NCI-H2171 (cell line): ENCODE data around the gene HSPA2.
A peak's percentile ranks its signal among the peaks of the same experiment; 100 is the strongest.
"Not testable (repeated sequence)": the region's sequence is repeated elsewhere in the genome, so short reads cannot be mapped to it uniquely, and the experiment has no call there.

ENCODE experiments used
- DNase-seq: peaks from one replicate; lab custom pipeline; 2025; lab: John Stamatoyannopoulos, UW

Gene HSPA2

DNA sequence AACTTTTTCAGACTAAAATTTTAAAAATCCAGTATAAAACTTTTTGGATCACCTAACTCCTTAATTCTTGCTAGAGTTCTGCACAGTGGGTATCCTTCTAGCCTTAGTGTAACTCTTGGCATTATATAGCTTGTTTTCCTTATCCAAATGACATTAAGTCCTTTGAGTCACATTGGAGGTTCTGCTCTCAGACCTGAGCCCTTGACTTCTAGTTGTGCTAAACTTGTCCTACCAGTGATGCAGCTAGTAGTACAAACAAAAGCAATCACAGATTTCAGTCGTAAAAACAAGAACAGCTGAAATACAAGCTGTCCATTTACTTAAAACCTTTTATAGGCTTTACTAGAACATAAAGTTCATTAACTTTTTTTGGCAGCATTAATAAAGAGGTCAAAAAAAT is 25.5 kb upstream of the HSPA2 start:
- DNase-seq, result no peak

- DNase-seq, result no peak
Measured at GRCh38 chr14:64516969-64517368, 23.6 kb upstream of the HSPA2 start.

DNA sequence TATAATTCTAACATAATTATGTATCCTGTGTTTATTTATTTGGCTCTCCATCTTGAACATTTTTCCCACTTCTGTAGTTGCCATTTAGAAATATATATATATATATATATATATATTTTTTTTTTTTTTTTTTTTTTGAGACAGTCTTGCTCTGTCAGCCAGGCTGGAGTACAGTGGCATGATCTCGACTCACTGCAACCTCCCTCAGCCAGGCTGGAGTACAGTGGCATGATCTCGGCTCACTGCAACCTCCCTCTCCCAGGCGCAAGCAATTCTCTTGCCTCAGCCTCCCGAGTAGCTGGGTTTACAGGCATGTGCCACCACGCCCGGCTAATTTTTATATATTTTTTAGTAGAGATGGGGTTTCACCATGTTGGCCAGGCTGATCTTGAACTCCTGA is 22.9 kb upstream of the HSPA2 start:
- DNase-seq, result not testable (repeated sequence)

DNA sequence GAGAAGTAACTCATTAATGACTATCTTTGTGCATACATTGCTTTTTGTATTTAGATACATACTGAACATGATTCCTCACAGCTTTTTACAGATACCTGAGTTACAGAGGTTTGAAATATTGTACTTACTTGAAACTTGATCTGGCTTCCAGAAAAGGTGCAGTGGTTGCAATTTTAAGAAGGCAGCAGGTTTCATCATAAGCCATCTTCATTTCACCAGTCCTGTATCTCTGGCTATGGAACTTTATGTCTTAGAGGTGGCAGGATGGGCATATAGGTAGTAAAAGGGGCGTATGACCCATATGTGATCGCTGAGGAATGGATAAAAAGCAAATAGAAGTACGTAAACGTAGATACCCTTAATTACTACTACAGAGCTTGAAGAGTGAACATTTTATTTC is 22.3 kb upstream of the HSPA2 start:
- DNase-seq, result no peak

- DNase-seq, result no peak
Measured at GRCh38 chr14:64520699-64521098, 19.8 kb upstream of the HSPA2 start.

DNA sequence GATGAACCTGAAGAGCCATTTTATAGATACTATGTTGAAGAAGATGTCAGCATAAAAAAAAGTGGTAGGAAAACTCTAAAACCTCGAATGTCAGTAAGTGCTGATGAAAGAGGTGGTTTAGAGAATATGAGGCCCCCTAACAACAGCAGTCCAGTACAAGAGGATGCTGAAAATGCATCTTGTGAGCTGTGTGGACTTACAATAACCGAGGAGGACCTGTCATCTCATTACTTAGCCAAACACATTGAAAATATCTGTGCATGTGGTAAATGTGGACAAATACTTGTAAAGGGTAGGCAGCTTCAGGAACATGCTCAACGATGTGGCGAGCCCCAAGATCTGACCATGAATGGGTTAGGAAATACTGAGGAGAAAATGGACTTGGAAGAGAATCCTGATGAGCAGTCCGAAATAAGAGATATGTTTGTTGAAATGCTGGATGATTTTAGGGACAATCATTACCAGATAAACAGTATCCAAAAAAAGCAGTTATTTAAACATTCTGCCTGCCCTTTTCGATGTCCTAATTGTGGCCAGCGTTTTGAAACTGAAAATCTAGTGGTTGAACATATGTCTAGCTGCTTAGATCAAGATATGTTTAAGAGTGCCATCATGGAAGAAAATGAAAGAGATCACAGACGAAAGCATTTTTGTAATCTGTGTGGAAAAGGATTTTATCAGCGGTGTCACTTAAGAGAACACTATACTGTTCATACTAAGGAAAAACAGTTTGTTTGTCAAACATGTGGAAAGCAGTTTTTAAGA is 17.8 kb upstream of the HSPA2 start:
- no peak for DNase-seq

- no peak for DNase-seq
Measured at GRCh38 chr14:64525354-64525753, 15.2 kb upstream of the HSPA2 start.

DNA sequence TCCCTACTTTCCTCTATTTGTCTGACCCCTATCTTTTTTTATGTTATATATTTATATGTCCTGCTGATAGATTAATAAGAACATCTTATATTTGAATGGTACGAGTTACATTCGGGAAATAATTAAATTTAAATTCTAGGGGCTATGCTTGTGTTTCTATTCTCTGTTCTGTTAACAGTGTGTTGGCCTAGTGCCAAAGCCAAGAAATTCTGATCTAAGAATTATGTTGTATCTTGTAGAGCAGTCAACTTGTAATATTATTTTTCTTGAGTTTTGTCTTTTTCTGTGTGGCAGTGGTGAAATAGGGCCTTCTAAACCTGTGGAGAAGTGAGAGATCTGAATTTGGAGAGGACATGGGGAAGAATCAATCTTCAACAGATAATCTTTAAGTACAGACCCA is 9.0 kb upstream of the HSPA2 start:
- no peak for DNase-seq

DNA sequence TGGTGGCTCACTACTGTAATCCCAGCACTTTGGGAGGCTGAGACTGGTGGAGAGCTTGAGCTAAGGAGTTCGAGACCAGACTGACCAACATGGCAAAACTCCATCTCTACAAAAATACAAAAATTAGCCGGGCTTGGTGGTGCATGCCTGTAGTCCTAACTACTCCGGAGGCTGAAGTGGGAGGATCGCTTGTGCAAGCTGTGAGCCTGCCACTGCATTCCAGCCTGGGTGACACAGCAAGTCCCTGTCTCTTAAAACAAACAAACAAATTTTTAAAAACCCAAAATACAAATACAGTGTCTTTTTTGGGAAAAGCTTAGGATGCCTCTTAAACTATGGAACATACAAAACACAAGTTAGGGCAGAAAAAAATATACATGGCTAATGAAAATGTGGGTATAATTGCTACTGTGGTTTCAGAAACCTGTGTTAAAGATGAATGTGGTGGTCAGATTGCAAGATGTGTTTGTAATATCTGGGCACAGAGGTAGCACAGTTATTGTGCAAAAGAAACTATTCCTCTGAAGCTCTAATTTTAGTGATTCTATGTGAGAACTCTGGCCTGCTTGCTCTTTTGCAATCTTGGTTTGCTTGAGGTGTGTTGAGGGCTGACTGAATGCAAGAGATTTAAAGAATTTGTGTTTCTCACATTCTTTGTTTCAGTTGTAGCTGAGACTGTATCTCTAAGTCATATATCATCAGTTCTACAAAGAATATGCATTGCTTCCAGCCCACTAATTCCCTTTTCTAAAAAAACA is 3.9 kb upstream of the HSPA2 start:
- DNase-seq, result no peak

GRCh38 chr14:64541261-64541971 is 875 bp downstream of the HSPA2 start:
- DNase-seq, result no peak

GRCh38 chr14:64541972-64542835 is 1.7 kb downstream of the HSPA2 start:
- DNase-seq, result no peak

DNA sequence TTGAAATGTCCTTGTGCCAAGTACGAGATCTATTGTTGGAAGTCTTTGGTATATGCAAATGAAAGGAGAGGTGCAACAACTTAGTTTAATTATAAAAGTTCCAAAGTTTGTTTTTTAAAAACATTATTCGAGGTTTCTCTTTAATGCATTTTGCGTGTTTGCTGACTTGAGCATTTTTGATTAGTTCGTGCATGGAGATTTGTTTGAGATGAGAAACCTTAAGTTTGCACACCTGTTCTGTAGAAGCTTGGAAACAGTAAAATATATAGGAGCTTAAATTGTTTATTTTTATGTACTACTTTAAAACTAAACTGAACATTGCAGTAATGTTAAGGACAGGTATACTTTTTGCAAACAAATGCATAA is 2.3 kb downstream of the HSPA2 start:
- DNase-seq, result no peak

DNA sequence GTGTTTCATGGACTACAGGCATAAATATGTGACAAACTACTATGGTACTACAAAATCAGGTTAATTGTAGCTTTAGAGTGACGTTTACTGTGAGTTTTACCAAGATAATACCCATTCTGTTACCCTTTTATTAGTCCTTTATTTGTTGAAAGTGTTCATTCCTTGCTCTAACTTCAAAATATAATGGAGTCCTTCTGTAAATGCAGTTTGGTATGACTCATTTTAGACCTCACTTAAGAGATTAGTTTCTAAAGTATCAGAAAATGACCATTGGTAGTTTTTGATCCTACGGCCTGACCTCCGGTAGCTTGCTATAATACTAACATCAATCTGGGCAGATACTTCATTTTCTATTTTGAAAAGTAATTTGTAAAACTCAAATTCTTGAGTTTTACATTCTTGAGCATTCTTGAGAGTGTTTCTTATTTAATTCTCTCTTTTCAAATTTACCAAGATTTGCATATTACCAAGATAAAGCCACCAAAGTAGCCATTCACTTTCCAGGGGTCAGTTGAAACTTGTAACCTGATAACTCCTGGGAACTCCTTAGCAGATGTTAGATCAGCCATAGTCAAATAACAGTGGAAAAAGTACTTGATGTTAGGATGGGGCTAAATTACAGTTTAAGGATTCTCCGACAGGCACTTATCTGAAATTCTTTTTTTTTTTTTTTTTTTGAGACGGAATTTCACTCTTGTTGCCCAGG is 4.2 kb downstream of the HSPA2 start:
- DNase-seq, result no peak

DNA sequence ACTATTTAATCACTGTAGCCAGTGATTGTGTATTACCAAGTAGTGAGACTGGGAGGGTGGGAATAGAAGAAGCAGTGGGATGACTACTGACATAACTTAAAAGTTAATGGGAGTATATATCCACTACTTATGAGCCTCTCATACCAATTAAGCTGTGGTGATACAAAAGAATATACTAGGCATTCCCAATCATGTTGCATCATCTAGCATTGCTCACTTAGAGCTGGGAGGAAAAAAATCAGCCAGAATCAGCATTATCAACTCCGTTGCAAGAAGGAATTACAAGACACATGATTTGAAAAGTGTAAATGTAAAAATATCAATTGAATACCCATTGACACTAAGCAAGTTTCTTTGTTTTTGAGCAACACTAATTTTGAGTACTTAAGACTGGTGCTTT is 8.5 kb downstream of the HSPA2 start:
- no peak for DNase-seq

DNA sequence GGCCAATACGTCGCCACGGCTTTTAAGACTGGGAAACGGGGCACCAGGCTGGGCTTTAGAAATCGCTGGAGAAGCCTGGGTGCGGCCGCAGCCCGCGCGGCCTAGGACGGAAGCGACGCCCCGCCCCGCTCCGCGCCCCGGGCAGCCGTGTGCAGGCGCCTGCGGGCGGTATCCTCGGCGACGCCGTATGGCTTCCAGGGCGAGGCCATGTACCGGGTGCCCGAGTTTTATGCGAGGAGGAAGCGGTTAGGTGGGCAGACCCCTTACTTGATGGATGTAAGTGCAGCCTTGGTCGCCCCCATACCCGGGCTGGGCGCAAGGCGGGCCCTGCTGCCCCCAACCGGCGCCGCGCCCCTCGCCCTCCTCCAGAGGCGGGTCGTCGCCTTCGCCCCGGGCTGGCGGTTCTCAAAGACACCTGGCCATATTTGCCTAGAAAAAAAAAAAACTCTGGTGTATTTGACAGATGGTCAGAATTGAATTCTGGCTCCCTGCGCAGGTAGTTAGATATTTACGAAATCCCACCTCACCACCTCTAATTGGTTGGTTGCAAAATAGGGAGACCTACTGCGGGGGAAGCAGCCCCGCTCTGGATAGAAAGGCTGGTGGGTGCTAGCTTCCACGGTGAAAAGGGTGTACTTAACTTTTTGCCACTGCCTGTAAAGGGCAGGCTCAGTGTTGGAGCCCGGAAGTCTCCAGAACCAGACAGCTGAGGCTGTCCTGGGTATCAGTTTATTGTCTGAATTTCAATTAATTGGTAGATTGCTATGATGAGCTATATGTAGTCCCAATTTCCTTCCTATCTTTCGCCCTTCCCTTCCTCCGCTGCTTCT is 9.5 kb downstream of the HSPA2 start, which contains the start of gene PPP1R36:
PPP1R36 (plus strand) TSS at position 171 of the 830 bp plus-strand sequence; CDS start at position 208, 37 bp downstream.
- DNase-seq, result peak; percentile 97

DNA sequence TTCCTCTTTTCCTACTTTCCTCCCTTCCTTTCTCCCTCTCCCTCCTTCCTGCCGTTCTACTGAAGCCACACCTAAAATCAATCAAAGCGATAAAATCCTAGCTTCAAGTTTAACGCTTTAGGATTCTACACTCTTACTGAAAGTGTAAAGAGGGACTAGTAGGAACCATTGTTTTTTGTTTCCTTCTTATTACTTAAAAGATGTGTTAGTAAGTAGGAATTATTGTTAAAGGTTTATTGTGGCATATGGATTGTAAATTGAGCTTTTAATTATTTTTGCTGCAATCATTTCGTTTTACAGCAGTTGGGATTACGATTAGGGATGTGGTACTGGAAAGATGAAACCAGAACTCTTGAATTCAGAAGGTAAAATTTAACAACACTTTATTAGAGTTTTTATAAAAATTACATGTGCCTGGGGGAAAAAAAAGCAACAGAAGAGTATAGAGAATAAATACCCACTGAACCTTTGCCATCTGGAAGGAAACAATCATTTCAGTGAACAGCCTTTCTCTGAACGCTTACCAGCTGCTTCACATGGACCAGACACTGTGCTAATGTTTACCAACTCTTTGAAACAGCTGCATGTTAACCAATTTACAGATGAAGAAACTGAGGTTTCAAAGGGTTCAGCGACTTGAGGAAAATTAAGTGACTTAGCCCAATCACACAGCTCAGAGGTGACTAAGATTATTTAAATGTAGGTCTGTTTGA is 10.2 kb downstream of the HSPA2 start:
- peak; percentile 67 for DNase-seq

GRCh38 chr14:64554556-64554955 is 14.0 kb downstream of the HSPA2 start:
- DNase-seq, result no peak

- DNase-seq, result no peak
Measured at GRCh38 chr14:64556526-64556925, 16.0 kb downstream of the HSPA2 start.

- DNase-seq, result not testable (repeated sequence)
Measured at GRCh38 chr14:64558216-64558615, 17.7 kb downstream of the HSPA2 start.

- DNase-seq, result no peak
Measured at GRCh38 chr14:64561631-64562030, 21.1 kb downstream of the HSPA2 start.
